ENCODE results near the gene CENPP.

CENPP gene

DNA sequence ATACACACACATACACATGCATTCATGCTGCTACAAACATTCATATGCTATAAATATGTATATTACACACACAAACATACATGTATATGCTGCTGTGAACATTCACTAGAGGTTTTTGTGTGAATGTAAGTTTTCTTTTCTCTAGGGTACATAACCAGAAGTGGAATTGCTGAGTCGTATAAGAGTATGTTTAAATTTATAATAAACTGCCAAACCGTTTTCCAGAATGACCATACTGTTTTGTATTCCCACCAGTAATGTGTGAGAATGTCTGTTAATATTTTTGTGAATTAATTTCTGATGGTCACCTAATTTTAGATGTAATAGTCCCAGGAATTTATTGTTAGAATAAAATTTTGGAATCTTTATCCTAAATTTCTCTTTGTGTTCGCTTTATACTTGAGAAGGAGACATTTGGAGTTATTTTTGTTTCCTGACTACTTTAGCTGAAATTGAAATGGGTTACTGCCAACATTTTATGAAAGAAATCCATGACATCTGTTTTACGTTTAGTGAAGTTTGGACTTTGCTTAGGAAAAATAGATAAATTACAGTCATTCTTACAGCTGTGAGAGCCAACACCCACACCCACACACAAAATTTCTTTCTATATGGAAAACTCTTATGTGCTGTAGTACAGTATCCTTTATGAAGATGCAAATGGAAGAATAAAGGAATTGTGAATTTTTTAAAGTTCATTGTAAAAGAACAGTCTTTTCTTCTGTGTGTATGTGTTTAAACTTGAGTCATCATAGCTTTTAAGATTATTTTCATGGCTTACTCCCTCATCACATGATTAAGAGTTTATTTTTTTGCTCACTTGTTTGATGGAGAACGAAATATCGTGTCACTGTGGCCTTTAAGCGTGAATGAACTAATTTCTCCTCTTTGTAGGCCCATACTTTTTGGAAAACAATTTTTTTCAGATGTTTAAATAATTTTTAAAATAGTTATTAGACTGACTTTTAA, 24.3 kb downstream of the CENPP start:
- TF ChIP-seq ZBTB7A (IDR thresholded peaks at IDR 0.05; ENCODE audit: low read depth) (no peak), CREB1 (IDR thresholded peaks at IDR 0.05; ENCODE audit: low read depth) (no peak), RAD21 (IDR thresholded peaks at IDR 0.05; ENCODE audit: low read depth) (no peak)

GRCh38 chr9:92350740-92351133, 25.0 kb downstream of the CENPP start:
- TF ChIP-seq FOXM1 (IDR thresholded peaks at IDR 0.05; ENCODE audit: borderline replicate concordance, low read depth) (no peak), EP300 (IDR thresholded peaks at IDR 0.05; ENCODE audit: borderline replicate concordance) (no peak), CREB1 (IDR thresholded peaks at IDR 0.05; ENCODE audit: low read depth) (no peak), CEBPB (IDR thresholded peaks at IDR 0.05) (no peak), TCF12 (IDR thresholded peaks at IDR 0.05; ENCODE audit: low read depth) (no peak), REST (IDR thresholded peaks at IDR 0.05; ENCODE audit: low read depth) (no peak), YY1 (IDR thresholded peaks at IDR 0.05; ENCODE audit: low read depth) (no peak), NFIC (IDR thresholded peaks at IDR 0.05) (no peak), TAF1 (IDR thresholded peaks at IDR 0.05; ENCODE audit: low read depth) (no peak), USF1 (IDR thresholded peaks at IDR 0.05) (no peak), EGR1 (IDR thresholded peaks at IDR 0.05) (no peak), RAD21 (IDR thresholded peaks at IDR 0.05; ENCODE audit: low read depth) (no peak), ZBTB7A (IDR thresholded peaks at IDR 0.05; ENCODE audit: low read depth) (no peak), TEAD4 (IDR thresholded peaks at IDR 0.05) (no peak)
- TF ChIP-seq, protein P1, sequence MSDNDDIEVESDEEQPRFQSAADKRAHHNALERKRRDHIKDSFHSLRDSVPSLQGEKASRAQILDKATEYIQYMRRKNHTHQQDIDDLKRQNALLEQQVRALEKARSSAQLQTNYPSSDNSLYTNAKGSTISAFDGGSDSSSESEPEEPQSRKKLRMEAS (IDR thresholded peaks at IDR 0.05), result no peak

DNA sequence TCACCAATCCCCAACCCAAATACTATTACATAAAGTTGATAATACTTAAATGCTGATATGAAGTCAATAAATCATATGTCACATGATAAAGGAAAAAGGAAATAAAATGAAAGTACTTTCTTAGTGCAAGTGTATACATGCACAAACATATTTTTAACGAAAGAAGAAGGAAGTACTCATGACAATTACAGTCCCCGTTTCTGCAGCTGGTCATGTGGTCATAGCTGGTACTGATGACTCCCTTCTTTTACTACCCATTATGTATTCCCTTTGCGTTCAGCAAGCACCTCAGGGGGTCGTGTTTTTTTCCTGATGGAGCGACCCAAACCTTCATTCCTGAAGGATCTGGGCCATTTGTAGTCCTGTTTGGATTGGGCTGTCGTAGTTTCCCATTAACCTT, 27.3 kb downstream of the CENPP start:
- TF ChIP-seq EP300 (IDR thresholded peaks at IDR 0.05; ENCODE audit: borderline replicate concordance) (no peak), FOXM1 (IDR thresholded peaks at IDR 0.05; ENCODE audit: borderline replicate concordance, low read depth) (no peak), TAF1 (IDR thresholded peaks at IDR 0.05; ENCODE audit: low read depth) (no peak), EGR1 (IDR thresholded peaks at IDR 0.05) (no peak), YY1 (IDR thresholded peaks at IDR 0.05; ENCODE audit: low read depth) (no peak), NFIC (IDR thresholded peaks at IDR 0.05) (no peak), CREB1 (IDR thresholded peaks at IDR 0.05; ENCODE audit: low read depth) (no peak), TEAD4 (IDR thresholded peaks at IDR 0.05) (no peak), TCF12 (IDR thresholded peaks at IDR 0.05; ENCODE audit: low read depth) (no peak), RAD21 (IDR thresholded peaks at IDR 0.05; ENCODE audit: low read depth) (no peak), ZBTB7A (IDR thresholded peaks at IDR 0.05; ENCODE audit: low read depth) (no peak), REST (IDR thresholded peaks at IDR 0.05; ENCODE audit: low read depth) (no peak)
- TF ChIP-seq, protein P1 (IDR thresholded peaks at IDR 0.05), result no peak

GRCh38 chr9:92359394-92359995, 33.7 kb downstream of the CENPP start:
- TF ChIP-seq YY1 (IDR thresholded peaks at IDR 0.05; ENCODE audit: low read depth), result no peak
- no peak for TF ChIP-seq REST (IDR thresholded peaks at IDR 0.05; ENCODE audit: low read depth)
- no peak for TF ChIP-seq EGR1 (IDR thresholded peaks at IDR 0.05)
- no peak for TF ChIP-seq EP300 (IDR thresholded peaks at IDR 0.05; ENCODE audit: borderline replicate concordance)
- no peak for TF ChIP-seq NFIC (IDR thresholded peaks at IDR 0.05)
- no peak for TF ChIP-seq USF1 (IDR thresholded peaks at IDR 0.05)
- TF ChIP-seq, protein P1 (IDR thresholded peaks at IDR 0.05), result no peak
- no peak for TF ChIP-seq RAD21 (IDR thresholded peaks at IDR 0.05; ENCODE audit: low read depth)
- no peak for TF ChIP-seq TAF1 (IDR thresholded peaks at IDR 0.05; ENCODE audit: low read depth)
- no peak for TF ChIP-seq TEAD4 (IDR thresholded peaks at IDR 0.05)
- TF ChIP-seq CEBPB (IDR thresholded peaks at IDR 0.05), result no peak
- TF ChIP-seq ZBTB7A (IDR thresholded peaks at IDR 0.05; ENCODE audit: low read depth), result no peak
- no peak for TF ChIP-seq TCF12 (IDR thresholded peaks at IDR 0.05; ENCODE audit: low read depth)
- TF ChIP-seq CREB1 (IDR thresholded peaks at IDR 0.05; ENCODE audit: low read depth), result no peak
- TF ChIP-seq FOXM1 (IDR thresholded peaks at IDR 0.05; ENCODE audit: borderline replicate concordance, low read depth), result no peak

Data from Ishikawa (cell line).